Stimulated activated CD8-positive, alpha-beta memory T cell treated with anti-CD3 and anti-CD28 coated beads, Interleukin-7, amount 100 ng/mL, for 48 hours (primary cell): Measurements from ENCODE around the gene ETNK1.

Experiments used
- DNase-seq, 2 donors: peaks; one replicate each; pipeline ENCODE4 v3.0.0-alpha.2; 2020; ENCODE audit warnings: low read depth in 1 of 2; ENCODE audit errors: extremely low read depth in 1 of 2

Gene ETNK1

GRCh38 chr12:22731236-22731635, 106.3 kb downstream of the ETNK1 start:
- DNase-seq: no peak

DNA sequence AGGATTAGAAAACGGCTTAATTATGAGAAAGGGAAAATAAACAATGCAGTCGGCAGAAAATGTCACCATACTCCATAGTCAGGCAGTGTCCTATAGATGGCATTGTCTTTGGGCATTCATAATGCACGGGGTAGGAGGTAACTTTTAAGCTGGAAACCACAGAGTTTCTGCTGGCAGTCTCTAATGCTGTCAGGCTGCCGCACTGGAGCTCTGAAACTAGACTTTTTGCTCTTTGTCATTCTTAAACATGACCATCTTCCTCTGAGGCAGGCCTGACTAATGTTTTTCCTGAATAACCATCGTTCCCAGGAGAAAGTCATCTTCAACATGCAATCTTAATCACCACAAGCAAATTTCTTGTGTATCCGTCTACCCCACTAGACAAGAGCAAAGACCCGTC, 108.8 kb downstream of the ETNK1 start:
- DNase-seq: no peak

- no peak for DNase-seq
These were observed 114.0 kb downstream of the ETNK1 start for GRCh38 chr12:22738945-22739344.
